KMS-11 (cell line): ENCODE data around the gene CPB2.

Experiments
- H2AFZ ChIP-seq: fragments of 200-600 bp; sonication (generic); 2 replicates; pipeline ENCODE4 v1.6.1; 2016; ENCODE audit warnings: antibody characterized with exemption, mixed run types, low read depth
- H3K27ac ChIP-seq: fragments of 200-600 bp; sonication (generic); 2 replicates; pipeline ENCODE4 v1.6.1; 2016; ENCODE audit warnings: mild to moderate bottlenecking, mixed run types
- H3K27me3 ChIP-seq: fragments of 200-600 bp; sonication (generic); 2 replicates; pipeline ENCODE4 v1.6.1; 2017; ENCODE audit warnings: mild to moderate bottlenecking, low read depth, mixed run types, moderate library complexity; ENCODE audit not compliant: insufficient read depth
- H3K36me3 ChIP-seq: fragments of 200-600 bp; sonication (generic); 2 replicates; pipeline ENCODE4 v1.6.1; 2017; ENCODE audit warnings: mild to moderate bottlenecking, mixed run types; ENCODE audit not compliant: insufficient read depth
- H3K4me1 ChIP-seq: fragments of 200-600 bp; sonication (generic); 2 replicates; pipeline ENCODE4 v1.6.1; 2016; ENCODE audit warnings: mild to moderate bottlenecking, low read depth, mixed run types; ENCODE audit not compliant: poor library complexity, severe bottlenecking
- H3K4me2 ChIP-seq: fragments of 200-600 bp; sonication (generic); 2 replicates; pipeline ENCODE4 v1.7.0; 2016; ENCODE audit warnings: mild to moderate bottlenecking, mixed run types
- H3K4me3 ChIP-seq: fragments of 200-600 bp; sonication (generic); IDR thresholded peaks from 2 replicates; pipeline ENCODE4 v1.6.1; 2017; ENCODE audit warnings: low read depth, low read length, mixed read lengths; ENCODE audit not compliant: insufficient read depth
- H3K79me2 ChIP-seq: fragments of 200-600 bp; sonication (generic); 2 replicates; pipeline ENCODE4 v1.6.1; 2016; ENCODE audit warnings: low read depth, mixed run types; ENCODE audit not compliant: insufficient read depth
- H3K9ac ChIP-seq: fragments of 200-600 bp; sonication (generic); 2 replicates; pipeline ENCODE4 v1.6.1; 2016; ENCODE audit warnings: mild to moderate bottlenecking, mixed run types
- H4K20me1 ChIP-seq: fragments of 200-600 bp; sonication (generic); 2 replicates; pipeline ENCODE4 v1.6.1; 2016; ENCODE audit warnings: mild to moderate bottlenecking, mixed run types; ENCODE audit not compliant: insufficient read depth
- TF ChIP-seq, protein P1 (sequence below): fragments of 200-600 bp; sonication (generic); conservative IDR thresholded peaks from 2 replicates; pipeline ENCODE4 v1.6.1; 2017; ENCODE audit warnings: low read depth, mild to moderate bottlenecking, antibody characterized with exemption, low read length, moderate library complexity, mixed read lengths

CPB2 gene

GRCh38 chr13:46116653-46117502, 12.0 kb upstream of the CPB2 start:
- H3K4me3 ChIP-seq = no peak overlapping the region
- H3K4me2 ChIP-seq = no peak overlapping the region
- no peak overlapping the region for H3K27ac ChIP-seq
- TF ChIP-seq, protein P1, sequence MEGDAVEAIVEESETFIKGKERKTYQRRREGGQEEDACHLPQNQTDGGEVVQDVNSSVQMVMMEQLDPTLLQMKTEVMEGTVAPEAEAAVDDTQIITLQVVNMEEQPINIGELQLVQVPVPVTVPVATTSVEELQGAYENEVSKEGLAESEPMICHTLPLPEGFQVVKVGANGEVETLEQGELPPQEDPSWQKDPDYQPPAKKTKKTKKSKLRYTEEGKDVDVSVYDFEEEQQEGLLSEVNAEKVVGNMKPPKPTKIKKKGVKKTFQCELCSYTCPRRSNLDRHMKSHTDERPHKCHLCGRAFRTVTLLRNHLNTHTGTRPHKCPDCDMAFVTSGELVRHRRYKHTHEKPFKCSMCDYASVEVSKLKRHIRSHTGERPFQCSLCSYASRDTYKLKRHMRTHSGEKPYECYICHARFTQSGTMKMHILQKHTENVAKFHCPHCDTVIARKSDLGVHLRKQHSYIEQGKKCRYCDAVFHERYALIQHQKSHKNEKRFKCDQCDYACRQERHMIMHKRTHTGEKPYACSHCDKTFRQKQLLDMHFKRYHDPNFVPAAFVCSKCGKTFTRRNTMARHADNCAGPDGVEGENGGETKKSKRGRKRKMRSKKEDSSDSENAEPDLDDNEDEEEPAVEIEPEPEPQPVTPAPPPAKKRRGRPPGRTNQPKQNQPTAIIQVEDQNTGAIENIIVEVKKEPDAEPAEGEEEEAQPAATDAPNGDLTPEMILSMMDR = no peak
- no peaks in the 10 kb centered on the region for H3K4me1 ChIP-seq
- H3K36me3 ChIP-seq = no peaks in the 10 kb centered on the region
- H2AFZ ChIP-seq = no peak overlapping the region
- no peak overlapping the region for H3K9ac ChIP-seq
- H4K20me1 ChIP-seq = no peaks in the 10 kb centered on the region
- no peaks in the 10 kb centered on the region for H3K79me2 ChIP-seq
- H3K27me3 ChIP-seq = no peaks in the 10 kb centered on the region

DNA sequence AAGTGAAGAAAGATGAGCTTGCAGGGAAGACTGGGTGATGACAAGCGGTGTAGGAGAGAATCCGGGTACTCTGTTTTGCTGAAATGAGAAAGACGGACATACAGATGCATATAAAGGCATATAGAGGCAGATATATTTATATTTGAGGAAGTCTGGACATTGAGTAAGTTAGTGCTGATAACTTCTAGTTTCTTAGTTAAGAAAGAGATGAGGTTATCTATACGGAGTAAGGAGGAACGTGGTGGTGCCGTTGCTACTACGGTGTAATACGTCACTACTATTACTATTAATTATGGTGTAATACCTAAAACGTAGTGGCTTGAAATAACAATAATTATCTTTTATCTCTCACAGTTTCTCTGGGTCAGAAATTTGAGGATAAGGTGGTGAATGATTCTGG, 9.8 kb upstream of the CPB2 start:
- H3K79me2 ChIP-seq = no peaks in the 10 kb centered on the region
- no peak overlapping the region for H3K27ac ChIP-seq
- no peaks in the 10 kb centered on the region for H3K36me3 ChIP-seq
- H3K9ac ChIP-seq = no peak overlapping the region
- H3K4me1 ChIP-seq = no peaks in the 10 kb centered on the region
- TF ChIP-seq, protein P1 = no peak
- H2AFZ ChIP-seq = no peak overlapping the region
- H3K4me3 ChIP-seq = no peak overlapping the region
- H3K4me2 ChIP-seq = no peak overlapping the region
- no peaks in the 10 kb centered on the region for H4K20me1 ChIP-seq
- no peaks in the 10 kb centered on the region for H3K27me3 ChIP-seq

DNA sequence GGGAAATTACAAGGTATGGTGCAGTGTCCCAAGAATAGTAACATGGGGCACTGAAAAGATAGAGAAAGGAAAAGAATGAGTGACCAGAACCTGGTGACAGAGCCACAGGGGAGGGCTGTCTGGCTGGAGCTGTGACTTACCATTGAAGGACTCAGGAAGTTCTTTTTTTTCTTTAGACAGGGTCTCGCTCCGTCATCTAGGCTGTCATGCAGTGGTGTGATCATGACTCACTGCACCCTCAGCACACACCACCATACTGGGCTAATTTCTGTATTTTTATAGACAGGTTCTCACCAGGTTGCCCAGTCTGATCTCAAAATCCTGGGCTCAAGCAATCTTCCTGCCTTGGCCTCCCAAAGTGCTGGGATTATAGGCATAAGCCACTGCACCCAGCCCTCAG, 8.8 kb upstream of the CPB2 start:
- H3K4me2 ChIP-seq = no peak overlapping the region
- H3K36me3 ChIP-seq = no peaks in the 10 kb centered on the region
- no peaks in the 10 kb centered on the region for H3K79me2 ChIP-seq
- H2AFZ ChIP-seq = no peak overlapping the region
- TF ChIP-seq, protein P1 = no peak
- no peaks in the 10 kb centered on the region for H3K27me3 ChIP-seq
- no peaks in the 10 kb centered on the region for H4K20me1 ChIP-seq
- H3K27ac ChIP-seq = no peak overlapping the region
- no peak overlapping the region for H3K9ac ChIP-seq
- H3K4me3 ChIP-seq = no peak overlapping the region
- H3K4me1 ChIP-seq = no peaks in the 10 kb centered on the region

- no peak overlapping the region for H3K4me3 ChIP-seq
- no peaks in the 10 kb centered on the region for H3K4me1 ChIP-seq
- H4K20me1 ChIP-seq = no peaks in the 10 kb centered on the region
- H3K4me2 ChIP-seq = no peak overlapping the region
- TF ChIP-seq, protein P1 = no peak
- no peaks in the 10 kb centered on the region for H3K36me3 ChIP-seq
- no peak overlapping the region for H2AFZ ChIP-seq
- H3K27ac ChIP-seq = no peak overlapping the region
- no peaks in the 10 kb centered on the region for H3K79me2 ChIP-seq
- H3K27me3 ChIP-seq = no peaks in the 10 kb centered on the region
- no peak overlapping the region for H3K9ac ChIP-seq
These were observed 6.3 kb upstream of the CPB2 start for GRCh38 chr13:46111151-46111550.
